T-helper 2 cell treated with Interferon-gamma antibody and Interleukin-4, amounts not matched to agents 100 ng/mL and 5 ng/mL, for 36 hours (primary cell): Measurements from ENCODE around the gene WWTR1. TPM values are rescaled to one million over a fixed set of nuclear protein-coding genes. Genes with fewer than 3 reads are reported as not detected.

Source experiments
- intact Hi-C: fragments of 100-400 bp; cut with micrococcal nuclease; formaldehyde crosslinking; loops from one replicate; pipeline ENCODE4 v1.15.1; 2023
- total RNA-seq: library from RNA; stranded (reverse); gene quantifications from 2 replicates; pipeline ENCODE4 v1.2.3, GENCODE V29; 2022

Gene WWTR1
- total RNA-seq, 1 donor from 2014 or later = 1.1 TPM

DNA sequence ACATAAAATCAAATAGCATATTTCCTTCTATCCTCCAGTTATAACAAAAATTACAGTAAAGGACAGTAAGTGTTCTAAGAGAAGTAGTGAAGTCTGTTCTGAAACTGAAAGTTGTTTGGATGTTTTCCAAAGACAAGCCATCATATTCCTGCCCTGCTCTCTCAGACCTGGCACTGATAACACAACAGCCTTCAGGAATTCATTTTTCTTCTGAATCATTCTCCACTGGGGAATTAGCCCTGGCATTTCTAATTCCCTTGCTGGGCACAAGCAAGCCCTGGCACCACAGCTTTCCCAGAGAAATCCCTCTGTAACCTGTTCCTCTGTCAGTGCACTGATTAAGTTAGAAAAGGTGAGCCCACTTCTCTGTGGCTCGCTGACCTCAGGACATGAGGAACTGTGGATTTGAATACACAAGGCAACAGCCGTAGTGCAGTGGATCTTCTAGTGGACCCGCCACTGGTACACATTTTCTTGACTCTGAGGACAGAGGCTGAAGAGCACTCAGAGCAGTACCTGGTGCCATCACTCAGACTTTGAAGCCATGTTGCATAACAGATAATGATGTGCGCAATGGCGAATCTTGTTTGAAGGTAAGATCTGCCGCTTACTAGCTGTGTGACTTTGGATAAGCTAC, 61.6 kb downstream of the WWTR1 start:
- intact Hi-C loops = no loop called here

DNA sequence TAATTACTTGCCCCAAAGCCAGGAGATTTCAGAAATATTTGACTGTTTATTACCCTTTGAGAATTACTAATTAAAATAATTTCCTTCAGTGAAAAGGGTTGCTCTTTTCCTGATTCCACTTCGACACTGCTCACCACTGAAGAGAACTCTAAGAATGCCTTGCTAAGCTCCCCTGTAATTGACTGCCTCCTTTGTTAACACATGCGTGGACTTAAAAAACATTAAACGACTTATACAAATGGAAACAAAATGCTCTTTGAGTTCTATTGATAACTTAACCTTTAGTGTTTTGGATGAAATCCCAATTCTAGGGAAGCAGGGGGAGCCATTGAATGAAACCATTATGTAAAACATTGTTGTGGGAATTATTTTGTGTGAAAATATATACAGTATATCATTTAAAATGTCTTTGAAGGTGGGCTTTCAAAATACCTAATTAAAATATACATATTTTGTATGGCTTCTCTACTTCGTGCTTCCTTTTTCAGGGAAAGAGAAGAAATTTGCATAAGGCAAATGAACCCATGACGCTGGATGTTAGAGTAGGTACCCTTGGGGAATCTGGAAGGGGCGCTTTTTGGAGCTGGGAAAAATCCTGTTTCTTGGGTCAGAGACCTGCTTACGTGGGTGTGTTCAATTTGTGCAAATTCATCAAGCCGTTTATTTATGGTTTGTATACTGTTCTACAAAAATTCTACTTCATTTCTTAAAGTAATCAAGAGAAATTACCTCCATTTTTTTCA, 64.2 kb downstream of the WWTR1 start:
- intact Hi-C loops = no loop called here

DNA sequence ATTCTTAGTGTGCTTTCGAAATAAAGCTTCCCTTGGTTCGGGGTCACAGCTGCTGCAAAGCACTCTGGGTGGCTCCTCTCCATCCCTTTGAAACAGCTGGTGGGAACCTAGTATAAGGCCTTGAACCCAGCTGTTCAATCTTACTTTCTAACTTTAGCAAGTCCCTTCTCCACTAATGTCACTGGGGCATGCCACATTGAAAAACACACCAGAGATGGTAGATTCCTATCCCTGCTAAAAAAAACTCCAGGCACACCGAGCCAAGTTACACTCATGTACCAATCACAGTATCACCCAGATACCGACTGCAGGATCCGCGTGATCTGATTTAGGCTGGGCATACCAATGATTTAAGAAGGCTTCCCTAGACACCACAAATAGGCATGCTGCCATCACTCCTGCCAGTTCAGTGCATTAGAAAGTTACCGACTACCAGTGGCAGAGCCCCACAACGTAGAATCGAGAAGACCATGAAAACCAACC, 65.0 kb downstream of the WWTR1 start:
- intact Hi-C loops = no loop called here

- intact Hi-C loops = no loop called here
Measured at GRCh38 chr3:149590691-149591441, 67.0 kb downstream of the WWTR1 start.

DNA sequence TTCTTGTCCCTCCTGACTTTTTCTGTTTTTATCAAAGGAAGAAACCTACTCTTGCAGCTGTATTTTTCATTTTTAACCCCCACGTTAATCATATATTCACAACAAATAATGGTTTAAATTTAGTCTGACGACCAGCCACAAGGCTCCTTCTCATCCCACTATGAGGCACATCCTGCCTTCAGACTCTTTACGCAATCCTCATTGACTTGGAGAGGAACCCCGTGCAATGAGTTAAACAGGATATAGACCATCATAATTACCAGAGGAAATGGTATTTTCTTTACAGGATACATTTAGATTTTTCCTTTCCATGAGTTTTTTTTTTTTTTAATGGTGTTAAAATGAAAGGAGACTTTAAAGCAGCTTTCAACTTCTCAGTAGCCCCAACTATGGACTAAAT, 68.5 kb downstream of the WWTR1 start:
- intact Hi-C loops = no loop called here

- intact Hi-C loops = no loop called here
Measured at GRCh38 chr3:149588909-149589308, 68.9 kb downstream of the WWTR1 start.

GRCh38 chr3:149587383-149587782, 70.4 kb downstream of the WWTR1 start:
- intact Hi-C loops = no loop called here

GRCh38 chr3:149586871-149587270, 71.0 kb downstream of the WWTR1 start:
- intact Hi-C loops = no loop called here

- intact Hi-C loops = loop anchor here (2.0 kb wide), 1 partner anchor 15 kb away; no protein-coding TSS in a partner anchor
Measured at GRCh38 chr3:149585401-149585726, 72.5 kb downstream of the WWTR1 start.

GRCh38 chr3:149583921-149584635, 73.7 kb downstream of the WWTR1 start:
- intact Hi-C loops = loop anchor here (2.0 kb wide), 1 partner anchor 13 kb away; no protein-coding TSS in a partner anchor

DNA sequence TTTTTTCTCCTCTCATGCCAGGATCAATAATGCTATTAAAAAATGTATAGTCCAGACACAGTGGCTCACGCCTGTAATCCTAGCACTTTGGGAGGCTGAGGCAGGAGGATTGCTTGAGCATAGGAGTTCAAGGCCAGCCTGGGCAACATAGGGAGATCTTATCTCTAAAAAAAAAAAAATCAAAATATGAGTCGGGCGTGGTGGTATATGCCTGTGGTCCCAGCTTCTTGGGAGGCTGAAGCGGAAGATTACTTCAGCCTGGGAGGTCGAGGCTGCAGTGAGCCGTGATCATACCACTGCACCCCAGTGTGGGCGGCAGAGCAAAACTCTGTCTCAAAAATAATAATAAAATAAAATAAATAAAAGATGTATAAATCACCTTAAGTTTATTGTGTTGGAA, 75.4 kb downstream of the WWTR1 start:
- intact Hi-C loops = no loop called here

DNA sequence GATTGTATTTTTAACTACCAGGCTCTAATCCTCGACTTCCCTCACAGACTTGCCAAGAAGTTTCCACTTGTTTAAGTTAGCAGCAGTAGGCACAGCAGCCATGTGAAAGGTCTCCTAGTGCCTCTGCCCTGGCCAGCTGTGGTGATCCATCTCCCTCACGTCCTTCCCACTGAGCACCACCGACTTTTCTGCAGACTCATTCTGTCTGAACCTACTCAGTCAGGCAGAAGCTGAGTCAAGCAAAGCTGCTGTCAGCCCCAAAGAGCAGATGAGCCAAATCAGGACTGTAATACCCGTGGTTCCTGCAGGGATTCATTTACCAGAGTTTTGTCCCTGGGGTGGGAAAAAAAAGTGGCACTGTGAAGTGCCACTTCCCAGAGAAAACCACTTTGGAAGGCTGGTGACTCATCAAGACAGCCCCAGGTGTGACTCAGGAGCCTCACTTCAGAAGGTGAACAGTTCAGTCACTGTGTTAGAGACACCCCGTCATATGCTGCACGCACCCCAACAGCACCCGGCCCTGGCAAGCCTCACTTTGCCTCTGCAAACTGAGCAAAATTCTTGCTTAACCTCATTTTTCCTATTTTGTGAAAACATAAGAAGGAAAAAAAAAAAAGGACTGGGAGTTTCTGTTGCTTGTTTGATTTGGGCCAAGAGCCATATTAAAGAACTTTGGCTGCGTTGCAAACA, 76.0 kb downstream of the WWTR1 start:
- intact Hi-C loops = no loop called here

DNA sequence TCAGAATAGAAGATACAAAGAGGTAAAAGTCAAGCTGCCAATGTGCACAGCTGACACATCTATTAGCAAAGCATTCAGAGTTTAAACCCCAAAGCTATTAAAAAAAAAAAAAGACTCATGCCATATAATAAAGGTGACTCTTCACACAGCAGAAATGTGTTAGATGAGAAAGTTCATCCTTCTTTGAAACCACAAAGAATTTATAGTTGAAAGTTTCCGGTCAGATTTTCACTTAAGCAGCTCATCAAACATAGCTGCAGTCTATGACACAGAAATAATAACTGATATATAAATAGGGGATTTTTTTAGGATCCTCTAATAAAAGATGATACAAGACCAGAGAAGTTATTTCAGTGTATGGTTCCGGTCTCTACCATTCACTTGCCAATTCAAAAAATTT, 76.6 kb downstream of the WWTR1 start:
- intact Hi-C loops = no loop called here

GRCh38 chr3:149579838-149580542, 77.8 kb downstream of the WWTR1 start:
- intact Hi-C loops = no loop called here

GRCh38 chr3:149579161-149579560, 78.7 kb downstream of the WWTR1 start:
- intact Hi-C loops = no loop called here

DNA sequence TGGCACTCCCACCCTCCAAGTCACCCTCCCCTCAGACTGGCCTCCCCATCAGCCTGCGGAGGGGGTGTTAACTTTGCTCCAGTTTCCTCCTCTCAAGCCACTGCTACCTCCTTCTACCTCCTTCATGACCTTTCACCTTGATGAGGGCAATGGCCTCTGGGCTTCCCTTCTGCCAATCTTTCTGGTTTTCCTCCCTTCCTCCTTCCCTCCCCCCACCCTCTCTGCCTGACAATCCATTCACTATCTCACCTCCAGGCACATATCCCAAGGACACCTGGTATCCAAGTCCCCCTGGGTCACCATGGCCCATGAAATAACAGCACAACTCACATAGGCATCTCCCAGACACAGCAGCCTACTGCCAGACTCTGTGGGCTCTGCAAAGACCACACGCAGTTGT, 80.0 kb downstream of the WWTR1 start:
- intact Hi-C loops = no loop called here

DNA sequence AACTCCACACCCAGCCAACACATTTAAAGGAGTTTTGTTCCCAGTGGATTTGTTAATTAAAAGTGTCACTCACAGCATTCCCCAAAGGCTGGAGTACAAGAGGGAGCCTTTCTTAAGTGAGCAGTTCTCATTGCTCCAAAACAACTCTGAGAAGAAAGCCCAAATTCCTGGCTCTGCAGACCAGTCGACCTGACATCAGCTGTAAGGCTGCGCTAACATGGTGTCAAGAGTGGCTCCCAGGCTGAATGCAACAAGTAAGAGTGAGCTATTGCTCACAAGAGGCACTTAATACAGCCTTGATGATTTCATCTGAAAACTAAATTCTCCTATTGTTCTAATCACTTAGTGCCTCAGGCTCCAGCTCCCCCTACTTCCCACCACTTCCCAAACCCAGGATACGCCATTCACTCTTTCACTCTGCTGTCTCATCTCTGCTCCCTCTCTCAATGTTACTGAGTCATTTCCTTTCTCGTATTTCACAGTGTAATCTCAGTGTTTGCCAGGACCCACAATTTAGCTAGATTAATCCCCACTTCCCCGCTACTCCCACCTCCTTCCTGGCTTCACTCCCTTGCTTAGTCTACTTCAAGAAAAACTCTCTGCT, 81.8 kb downstream of the WWTR1 start:
- intact Hi-C loops = no loop called here

DNA sequence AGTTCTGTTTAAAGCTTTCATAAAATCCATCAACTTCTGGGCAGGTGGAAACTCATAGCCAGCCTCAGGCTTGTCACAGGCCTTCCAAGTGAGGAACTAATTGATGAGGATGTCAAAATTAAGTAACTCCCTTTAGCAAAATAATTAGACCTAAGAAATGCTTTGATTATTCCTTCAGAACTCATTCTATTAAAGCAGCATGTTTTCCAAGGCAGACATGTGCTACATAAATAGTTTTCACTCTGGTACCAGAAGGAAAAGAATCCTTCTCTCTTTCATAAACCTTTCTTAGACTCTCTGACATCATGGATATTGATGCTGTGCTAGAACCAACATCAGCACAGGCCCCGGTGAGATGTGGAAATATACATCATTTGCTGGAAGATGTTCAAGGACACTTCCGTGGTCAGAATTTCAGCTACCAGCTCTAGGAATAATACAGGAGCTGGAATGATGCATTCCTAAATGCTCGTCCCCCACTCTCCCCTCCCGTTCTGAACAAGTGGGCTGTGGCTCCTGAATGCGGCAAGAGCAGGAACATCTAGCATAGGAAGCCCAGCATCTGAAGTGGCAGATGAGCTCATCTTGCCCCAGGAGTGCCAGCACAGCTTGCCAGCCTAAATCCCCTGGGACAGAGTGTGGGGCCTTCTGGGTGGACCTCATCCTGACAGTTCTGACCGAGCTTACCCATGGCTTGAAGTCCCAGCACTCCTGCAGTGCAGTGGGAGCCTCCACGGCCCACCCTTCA, 82.4 kb downstream of the WWTR1 start:
- intact Hi-C loops = no loop called here

DNA sequence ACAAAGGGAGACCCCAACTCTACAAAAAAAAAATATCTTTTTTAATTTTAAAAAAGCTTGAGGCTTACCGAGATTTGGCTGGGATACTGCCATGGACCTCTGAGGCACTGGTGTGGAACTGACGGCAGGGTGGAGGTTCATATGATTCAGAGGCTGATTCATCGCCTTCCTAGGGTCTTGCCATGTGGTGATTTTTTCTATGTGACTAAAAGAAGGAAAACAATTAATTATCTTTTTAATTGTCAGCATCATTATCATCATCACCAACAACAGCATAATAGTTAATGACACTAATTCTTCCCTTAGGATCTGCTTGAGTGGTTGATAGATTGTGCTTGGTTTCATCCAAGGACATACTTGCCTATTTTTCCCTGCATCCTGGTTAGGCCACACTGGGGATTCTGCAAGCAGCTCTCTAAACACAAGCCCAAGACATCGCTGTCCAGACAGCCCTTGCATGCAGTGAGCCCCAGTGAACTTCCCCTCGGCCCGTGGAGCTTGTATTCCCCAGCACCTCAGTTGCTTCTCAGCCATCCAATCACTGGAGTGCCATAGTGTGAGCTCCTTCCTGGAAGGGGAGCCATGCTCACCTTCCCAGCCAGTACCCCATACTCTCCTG, 84.9 kb downstream of the WWTR1 start:
- intact Hi-C loops = loop anchor here (5.0 kb wide), 2 partner anchors 84 to 1629 kb away; partner anchors contain the start of genes GPR171 and WWTR1
